Measurements from ENCODE around the gene MVD.

DNA sequence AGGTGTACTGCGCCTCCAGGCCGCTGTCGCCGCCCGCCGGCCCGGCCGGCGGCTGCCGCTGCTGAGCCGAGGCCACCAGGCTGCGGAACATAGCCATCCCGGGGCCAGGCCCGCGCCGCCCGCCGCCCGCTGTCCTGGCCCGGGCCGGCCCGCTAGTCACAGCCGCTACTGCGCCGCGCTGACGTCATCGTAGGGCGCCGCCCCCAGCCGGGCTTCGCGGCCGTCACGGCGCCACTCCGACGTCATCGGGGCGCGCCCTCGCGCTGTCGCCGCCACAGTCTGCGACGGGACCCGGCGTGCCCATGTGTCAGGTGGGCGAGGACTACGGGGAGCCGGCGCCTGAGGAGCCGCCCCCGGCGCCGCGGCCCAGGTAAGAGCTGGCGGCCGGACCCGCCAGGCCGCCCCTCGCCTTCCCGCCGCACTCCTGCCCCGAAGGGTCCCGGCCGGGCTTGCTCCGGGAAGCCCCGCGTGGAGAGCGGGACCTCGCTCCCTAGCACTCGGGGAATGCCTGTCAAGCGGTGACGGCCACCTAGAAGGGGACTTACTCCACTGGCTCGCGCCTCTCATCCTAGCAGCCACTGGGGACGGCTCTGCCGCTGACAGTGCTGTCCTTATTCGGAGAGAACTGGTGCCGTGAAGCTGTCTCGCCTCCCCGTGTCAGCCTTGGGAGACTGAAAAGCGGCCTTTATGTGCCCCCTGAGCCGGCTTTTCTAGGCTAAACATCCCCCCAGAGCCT, 43.5 kb upstream of the MVD start, which contains the start of the genes CTU2 and RNF166:
- no peak for TF ChIP-seq GATA2 (IDR thresholded peaks at IDR 0.05; ENCODE audit: low read depth, low read length)
- no peak for TF ChIP-seq GATA3 (IDR thresholded peaks at IDR 0.05; ENCODE audit: low read depth, low read length)
